Mammary epithelial cell (primary cell): ENCODE data around the gene PNPLA5.

Source experiments
- CTCF ChIP-seq, 2 donors: IDR thresholded peaks in 1 of 2; conservative IDR thresholded peaks in 1 of 2; 2 replicates each; pipeline ENCODE4 v1.5.1; 2011 to 2012; ENCODE audit warnings: inconsistent platforms in 2 of 2, low read length in 2 of 2, mild to moderate bottlenecking in 2 of 2, control low read depth in 1 of 2, low read depth in 1 of 2; ENCODE audit not compliant: insufficient read depth in 1 of 2; ENCODE audit errors: extremely low read depth in 1 of 2
- EZH2 ChIP-seq: IDR thresholded peaks from 2 replicates; pipeline ENCODE4 v1.6.1; 2012; ENCODE audit warnings: low read length, inconsistent platforms, borderline replicate concordance

GRCh38 chr22:43846966-43847365 is 44.8 kb downstream of the PNPLA5 start:
- TF ChIP-seq CTCF (conservative IDR thresholded peaks at IDR 0.05 in 1 of 2, IDR thresholded peaks at IDR 0.05 in 1 of 2; ENCODE audit: extremely low read depth in 1 of 2, insufficient read depth in 1 of 2, low read depth in 1 of 2, low read length in 2 of 2) (no peak), EZH2 (no peak)
